HG02970 (cell line): ENCODE data around the gene SSC5D.
A peak's percentile ranks its signal among the peaks of the same experiment; 100 is the strongest.

Source experiments
- ATAC-seq: cut with Tn5 transposase; IDR thresholded peaks from one replicate; pipeline ENCODE4 v1.9.1; 2021; ENCODE audit warnings: mild to moderate bottlenecking, moderate library complexity, moderate number of reproducible peaks; ENCODE audit not compliant: unreplicated experiment, low FRiP score

Gene SSC5D

GRCh38 chr19:55453511-55454260 lies 34.5 kb upstream of the SSC5D start:
- no peak for ATAC-seq

- no peak for ATAC-seq
Measured at GRCh38 chr19:55454787-55455243, 33.4 kb upstream of the SSC5D start.

DNA sequence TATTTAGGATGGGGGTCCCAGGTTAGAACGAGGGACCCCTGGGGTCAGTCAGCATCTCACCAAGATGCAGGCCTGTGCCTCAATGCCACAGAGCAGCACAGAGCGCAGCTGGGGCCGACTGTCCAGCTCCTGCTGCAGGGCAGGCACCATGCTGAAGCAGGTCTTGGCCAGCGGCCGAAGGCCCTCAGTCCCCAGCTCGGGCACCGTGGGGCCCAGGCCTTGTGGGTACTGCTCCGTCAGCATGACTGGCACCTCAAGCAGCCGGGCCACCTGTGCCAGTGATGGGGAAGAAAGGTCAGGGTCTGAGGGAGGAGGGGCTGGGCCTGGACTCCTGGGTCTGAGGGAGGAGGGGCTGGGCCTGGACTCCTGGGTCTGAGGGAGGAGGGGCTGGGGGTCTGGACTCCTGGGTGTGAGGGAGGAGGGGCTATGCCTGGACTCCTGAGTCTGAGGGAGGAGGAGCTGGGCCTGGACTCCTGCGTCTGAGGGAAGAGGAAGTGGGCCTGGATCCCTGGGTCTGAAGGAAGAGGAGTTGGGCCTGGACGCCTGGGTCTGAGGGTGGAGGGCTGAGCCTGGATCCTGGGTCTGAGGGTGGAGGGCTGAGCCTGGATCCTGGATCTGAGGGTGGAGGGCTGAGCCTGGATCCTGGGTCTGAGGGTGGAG lies 32.5 kb upstream of the SSC5D start:
- no peak for ATAC-seq

GRCh38 chr19:55456347-55456746 lies 31.9 kb upstream of the SSC5D start:
- no peak for ATAC-seq

GRCh38 chr19:55457683-55458457 lies 30.4 kb upstream of the SSC5D start:
- no peak for ATAC-seq

DNA sequence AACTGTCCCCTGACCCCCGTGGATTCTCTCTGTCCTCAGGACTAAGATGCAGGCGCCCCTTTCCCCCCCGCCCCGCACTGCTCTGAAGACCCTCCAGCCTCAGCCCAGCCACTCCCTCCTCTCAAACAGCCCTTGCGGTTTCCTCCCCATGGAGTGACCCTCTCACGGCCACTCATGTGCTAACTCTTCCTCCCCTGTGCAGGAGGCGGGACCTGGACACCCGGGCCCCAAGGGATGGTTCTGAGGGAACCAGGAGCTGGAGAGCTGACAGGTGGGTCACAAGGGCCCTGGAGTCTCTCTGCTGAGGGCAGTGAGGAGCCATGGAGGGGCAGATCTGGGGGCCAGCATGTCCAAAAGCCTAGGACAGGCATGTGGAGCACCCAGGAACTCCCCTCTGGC lies 28.7 kb upstream of the SSC5D start:
- ATAC-seq, result no peak

DNA sequence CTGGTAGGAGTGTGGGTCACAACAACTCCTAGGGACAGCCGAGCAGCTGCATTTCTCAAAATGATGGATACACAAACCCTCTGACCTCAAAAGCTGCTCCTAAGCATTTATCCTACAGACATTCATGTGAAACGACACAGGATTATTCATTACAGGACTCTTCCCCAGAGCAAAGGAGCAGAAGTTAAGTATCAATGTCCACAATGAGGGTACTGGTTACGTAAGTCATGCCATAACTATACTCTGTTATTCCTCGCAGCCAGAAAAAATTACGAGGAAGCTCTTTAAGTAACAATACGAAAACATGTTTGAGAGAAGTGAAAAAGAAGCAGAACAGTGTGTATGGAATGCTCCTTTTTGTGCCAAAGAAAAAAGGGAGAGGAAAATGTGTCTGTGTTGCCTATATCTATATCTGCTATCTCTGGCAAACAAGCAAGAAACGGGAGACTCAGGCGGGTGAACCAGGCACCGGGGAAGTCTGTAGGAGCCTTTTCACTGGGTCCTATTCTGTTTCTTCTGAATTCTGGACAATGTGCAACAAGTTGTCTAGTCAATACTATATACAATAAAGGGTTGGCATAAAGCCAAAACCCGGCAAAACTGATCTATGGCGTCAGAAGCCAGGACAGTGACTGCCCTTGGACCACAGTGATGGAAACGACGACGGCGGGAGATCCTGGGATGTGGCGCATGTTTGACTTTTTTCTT lies 28.1 kb upstream of the SSC5D start:
- ATAC-seq, result no peak

DNA sequence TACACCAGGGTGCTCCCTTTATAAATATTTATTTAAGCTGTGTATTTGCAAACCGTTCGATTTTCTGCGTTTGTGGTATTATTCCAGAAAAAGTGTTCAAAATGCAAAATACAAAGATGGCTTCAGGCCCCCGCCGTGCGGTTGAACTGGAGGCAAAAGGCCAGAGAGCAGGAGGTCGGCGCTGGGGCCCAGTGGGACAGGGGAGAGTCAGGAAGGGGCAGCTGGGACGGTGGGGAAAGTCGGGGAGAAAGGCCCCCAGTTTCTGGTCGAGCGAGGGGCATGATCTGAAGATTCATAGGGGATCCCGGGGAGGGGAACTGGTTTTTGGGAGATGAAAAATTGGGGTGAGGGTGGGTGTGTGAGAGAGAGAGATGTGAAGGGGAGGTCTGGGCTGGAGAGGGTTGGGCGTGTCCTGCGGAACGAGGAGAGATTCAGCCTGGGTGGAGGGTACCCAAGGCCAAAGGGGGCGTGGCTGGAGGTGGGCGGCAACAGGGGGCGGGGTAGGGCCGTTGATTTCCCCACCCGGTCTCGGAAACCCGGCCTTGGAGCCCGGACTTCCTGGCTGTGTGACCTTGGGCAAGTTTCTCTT lies 27.5 kb upstream of the SSC5D start:
- ATAC-seq, result no peak

GRCh38 chr19:55461259-55461973 lies 26.8 kb upstream of the SSC5D start, which contains the start of gene ISOC2:
Gene ISOC2 (minus strand): TSS chr19:55461642. CDS start chr19:55456486, 5,156 bp downstream.
- peak; percentile 90 for ATAC-seq

- ATAC-seq, result no peak
Measured at GRCh38 chr19:55461974-55462626, 26.1 kb upstream of the SSC5D start.

DNA sequence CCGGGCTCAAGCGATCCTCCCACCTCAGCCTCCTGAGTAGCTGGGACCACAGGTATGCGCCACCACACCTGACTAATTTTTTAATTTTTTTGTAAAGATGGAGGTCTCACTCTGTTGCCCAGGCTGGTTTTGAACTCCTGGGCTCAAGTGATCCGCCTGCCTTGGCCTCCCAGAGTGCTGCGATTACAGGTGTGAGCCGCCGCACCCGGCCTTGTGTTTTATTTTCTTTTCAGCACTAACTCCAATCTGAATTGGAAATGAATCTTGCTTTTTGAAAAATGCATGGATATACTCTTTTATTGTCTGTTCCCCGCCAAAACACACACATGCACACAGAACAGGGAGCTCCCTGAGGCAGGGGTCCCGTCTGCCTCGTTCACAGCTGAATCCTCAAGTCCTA lies 25.5 kb upstream of the SSC5D start:
- no peak for ATAC-seq

DNA sequence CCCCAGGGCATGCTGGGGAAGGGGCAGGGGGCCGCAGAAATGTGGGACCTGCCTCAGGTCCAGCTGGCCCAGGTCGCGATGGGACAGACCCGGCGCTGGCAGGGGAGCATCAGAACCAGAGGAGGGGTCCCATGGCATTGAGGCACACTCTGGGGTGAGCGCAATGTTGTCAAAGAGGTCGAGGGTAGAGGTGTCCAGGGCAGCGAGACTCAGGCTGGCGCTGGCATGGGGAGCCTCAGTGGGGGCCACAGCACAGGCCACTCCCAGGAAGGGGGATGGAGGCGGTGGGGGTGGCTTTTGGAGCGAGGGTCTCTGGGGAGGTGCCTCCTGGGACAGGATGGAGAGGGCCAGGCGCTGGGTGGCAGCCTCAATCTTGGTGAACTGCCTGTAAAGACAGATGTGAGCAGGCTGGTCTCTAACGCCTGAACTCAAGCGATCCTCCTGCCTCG lies 24.6 kb upstream of the SSC5D start:
- ATAC-seq, result no peak

DNA sequence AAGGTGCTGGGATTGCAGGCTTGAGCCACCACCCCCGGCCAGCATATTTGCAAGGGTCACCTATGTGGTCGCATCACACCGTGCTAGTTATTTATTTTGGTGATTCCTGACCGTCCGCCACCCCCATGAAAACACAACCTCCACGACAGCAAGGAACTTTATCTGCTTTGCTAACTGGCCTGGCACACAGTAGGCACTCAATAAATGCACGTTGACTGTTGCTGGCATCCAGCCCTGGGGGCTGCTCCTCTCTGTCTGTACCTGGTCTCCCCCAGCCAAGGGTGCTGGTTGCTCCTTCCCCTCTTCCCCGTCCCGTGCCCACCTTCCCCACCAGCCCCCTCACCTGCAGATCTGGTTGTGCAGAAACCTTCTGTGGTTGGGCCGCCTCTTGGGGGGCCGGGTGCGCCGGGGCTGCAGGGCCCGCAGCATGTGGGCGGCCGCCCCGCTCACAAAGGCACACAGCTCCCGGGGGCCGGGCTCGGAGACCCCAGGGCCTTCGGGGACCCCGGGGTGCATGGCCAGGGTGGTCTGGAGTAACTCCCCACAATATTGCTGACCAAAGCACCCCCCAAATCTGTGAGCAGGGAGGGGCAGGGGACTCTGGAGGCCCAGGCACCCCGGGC lies 24.1 kb upstream of the SSC5D start:
- no peak for ATAC-seq

DNA sequence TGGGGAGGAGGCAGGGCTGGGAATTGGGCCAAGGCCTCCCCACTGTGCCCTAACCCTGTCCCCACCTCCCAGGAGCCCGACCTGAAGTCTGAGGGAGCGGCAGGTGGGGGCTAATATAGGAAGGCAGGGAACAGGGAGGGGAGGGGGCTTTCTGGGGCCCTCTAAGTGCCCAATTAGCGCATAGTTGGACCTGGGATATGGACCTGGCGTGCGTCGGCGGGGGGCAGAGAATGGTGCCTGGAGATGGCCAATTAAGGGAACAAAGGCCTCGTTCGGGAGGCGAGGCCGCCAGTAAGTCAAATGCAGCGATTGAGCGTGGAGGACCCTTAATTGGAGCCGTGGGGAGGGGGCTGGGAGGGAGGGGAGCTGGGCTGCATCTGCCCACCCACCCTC lies 23.6 kb upstream of the SSC5D start, which contains the start of gene C19orf85:
C19orf85 (minus strand) TSS at position 90 of the 393 bp plus-strand sequence. CDS start 197 bp downstream, outside the sequence.
- ATAC-seq, result no peak

GRCh38 chr19:55465460-55466240 lies 22.6 kb upstream of the SSC5D start:
- no peak for ATAC-seq

DNA sequence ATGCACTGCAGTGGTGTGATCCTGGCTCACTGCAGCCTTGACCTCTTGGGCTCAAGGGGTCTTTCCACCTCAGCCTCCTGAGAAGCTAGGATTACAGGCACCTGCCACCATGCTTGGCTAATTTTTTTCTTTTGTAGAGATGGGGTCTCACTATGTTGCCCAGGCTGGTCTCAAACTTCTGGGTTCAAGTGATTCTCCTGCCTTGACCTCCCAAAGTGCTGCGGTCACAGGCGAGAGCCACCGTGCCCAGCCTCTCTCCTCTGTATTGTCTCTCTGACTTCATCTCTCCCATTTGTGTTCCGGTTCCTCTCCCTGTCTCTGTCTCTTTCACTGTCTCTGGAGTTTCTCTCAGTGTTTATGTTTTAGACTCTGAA lies 22.0 kb upstream of the SSC5D start:
- ATAC-seq, result no peak

GRCh38 chr19:55467236-55468053 lies 20.8 kb upstream of the SSC5D start:
- no peak for ATAC-seq
